IMR-90 (cell line): Measurements from ENCODE around the gene CD180. TPM values are rescaled to one million over a fixed set of nuclear protein-coding genes. Genes with fewer than 3 reads are reported as not detected.
A peak's percentile ranks its signal among the peaks of the same experiment; 100 is the strongest.

Experiments used
- ATAC-seq: fragments of 200-7000 bp; cut with Tn5 transposase; 2 replicates; pipeline ENCODE4 v1.9.1; 2020; ENCODE audit warnings: low read depth, mild to moderate bottlenecking, moderate library complexity
- BruUV-seq: library from RNA; stranded (reverse); fragments of 400-500 nt; replicated peaks from 2 replicates; lab custom pipeline; 2021; lab: Mats Ljungman, UMichigan
- CTCF ChIA-PET: fragments of 300-600 bp; formaldehyde crosslinking; extraction: SDS; loops from one replicate; lab custom pipeline; 2021; ENCODE audit warnings: antibody characterized with exemption; lab: Yijun Ruan, JAX
- POLR2A ChIA-PET: fragments of 300-600 bp; sonication (Branson Sonifier 250); formaldehyde crosslinking; loops from one replicate; lab custom pipeline; 2022; ENCODE audit warnings: antibody characterized with exemption; ENCODE audit not compliant: unreplicated experiment; lab: Charles Lee
- DNase-seq: peaks from one replicate; pipeline ENCODE4 v3.0.0; 2013
- H2AFZ ChIP-seq: replicated peaks from 2 replicates; pipeline ENCODE3; 2013; ENCODE audit warnings: low read length, mild to moderate bottlenecking; ENCODE audit not compliant: poor library complexity
- H2AK5ac ChIP-seq: 2 replicates; pipeline ENCODE4 v1.6.1; 2013; ENCODE audit warnings: low read depth, low read length, inconsistent platforms
- H2AK9ac ChIP-seq: replicated peaks from 2 replicates; pipeline ENCODE3; 2013; ENCODE audit warnings: mild to moderate bottlenecking, low read depth, low read length, moderate library complexity; ENCODE audit not compliant: poor library complexity
- H2BK120ac ChIP-seq: 2 replicates; pipeline ENCODE4 v1.6.1; 2013; ENCODE audit warnings: low read depth, low read length, inconsistent platforms
- H2BK15ac ChIP-seq: 3 replicates; pipeline ENCODE4 v1.6.1; 2013; ENCODE audit warnings: low read depth, low read length, inconsistent platforms
- H2BK20ac ChIP-seq: 2 replicates; pipeline ENCODE4 v1.6.1; 2013; ENCODE audit warnings: low read depth, mild to moderate bottlenecking, inconsistent platforms, low read length, moderate library complexity
- H2BK5ac ChIP-seq: 2 replicates; pipeline ENCODE4 v1.6.1; 2013; ENCODE audit warnings: mild to moderate bottlenecking, low read depth, low read length, inconsistent platforms; ENCODE audit not compliant: poor library complexity, severe bottlenecking
- H3K14ac ChIP-seq: replicated peaks from 2 replicates; pipeline ENCODE4 v1.6.1; 2013; ENCODE audit warnings: low read depth, low read length, inconsistent platforms
- H3K18ac ChIP-seq: 2 replicates; pipeline ENCODE4 v1.6.1; 2013; ENCODE audit warnings: low read depth, low read length, control low read depth
- H3K23ac ChIP-seq: 2 replicates; pipeline ENCODE4 v1.6.1; 2013; ENCODE audit warnings: low read depth, low read length, inconsistent platforms
- H3K27ac ChIP-seq: 2 replicates; pipeline ENCODE4 v1.5.1; 2013; ENCODE audit warnings: mild to moderate bottlenecking, control low read depth, low read length; ENCODE audit not compliant: insufficient read depth
- H3K27me3 ChIP-seq: 2 replicates; pipeline ENCODE4 v1.6.1; 2013; ENCODE audit warnings: low read length; ENCODE audit not compliant: control insufficient read depth, insufficient read depth
- H3K36me3 ChIP-seq: 2 replicates; pipeline ENCODE4 v1.6.1; 2013; ENCODE audit warnings: low read length, mixed read lengths; ENCODE audit not compliant: control insufficient read depth, insufficient read depth
- H3K4ac ChIP-seq: 2 replicates; pipeline ENCODE4 v1.6.1; 2013; ENCODE audit warnings: low read depth, low read length, inconsistent platforms
- H3K4me1 ChIP-seq: 2 replicates; pipeline ENCODE4 v1.6.1; 2013; ENCODE audit warnings: low read length, mixed read lengths; ENCODE audit not compliant: control insufficient read depth, insufficient read depth
- H3K4me2 ChIP-seq: 2 replicates; pipeline ENCODE4 v1.6.1; 2013; ENCODE audit warnings: low read depth, mild to moderate bottlenecking, control low read depth, low read length, moderate library complexity
- H3K4me3 ChIP-seq: 2 replicates; pipeline ENCODE4 v1.5.1; 2013; ENCODE audit warnings: low read depth, mild to moderate bottlenecking, control low read depth, low read length, moderate library complexity; ENCODE audit not compliant: insufficient read depth
- H3K56ac ChIP-seq: 2 replicates; pipeline ENCODE4 v1.6.1; 2013; ENCODE audit warnings: low read length, inconsistent platforms; ENCODE audit not compliant: insufficient read depth; ENCODE audit errors: extremely low read depth
- H3K79me1 ChIP-seq, 2 experiments: 2 replicates each; pipeline ENCODE4 v1.6.1; 2013; ENCODE audit warnings: low read length in 2 of 2, inconsistent platforms in 1 of 2, low read depth in 1 of 2
- H3K9ac ChIP-seq: 2 replicates; pipeline ENCODE4 v1.6.1; 2013; ENCODE audit warnings: low read depth, low read length, control low read depth
- H3K9me1 ChIP-seq: 2 replicates; pipeline ENCODE4 v1.6.1; 2013; ENCODE audit warnings: low read length, inconsistent platforms; ENCODE audit not compliant: insufficient read depth
- H3K9me3 ChIP-seq: 2 replicates; pipeline ENCODE4 v1.6.1; 2013; ENCODE audit warnings: low read length; ENCODE audit not compliant: control insufficient read depth, insufficient read depth
- H4K20me1 ChIP-seq: 2 replicates; pipeline ENCODE4 v1.6.1; 2013; ENCODE audit warnings: low read length, inconsistent platforms; ENCODE audit not compliant: insufficient read depth
- H4K5ac ChIP-seq: 2 replicates; pipeline ENCODE4 v1.6.1; 2013; ENCODE audit warnings: mild to moderate bottlenecking, low read depth, low read length, control low read depth
- H4K8ac ChIP-seq, 2 experiments: 2 replicates each; pipeline ENCODE4 v1.6.1; 2013; ENCODE audit warnings: low read depth in 2 of 2, low read length in 2 of 2, control low read depth in 1 of 2, inconsistent platforms in 1 of 2
- H4K91ac ChIP-seq: 2 replicates; pipeline ENCODE4 v1.6.1; 2013; ENCODE audit warnings: low read depth, low read length, inconsistent platforms; ENCODE audit not compliant: insufficient read depth
- BHLHE40 ChIP-seq: fragments of 150-350 bp; IDR thresholded peaks from 2 replicates; pipeline ENCODE4 v1.6.1; 2016; ENCODE audit warnings: mild to moderate bottlenecking, low read depth, low read length
- CTCF ChIP-seq: conservative IDR thresholded peaks from 2 replicates; pipeline ENCODE4 v1.5.1; 2012; ENCODE audit warnings: mild to moderate bottlenecking, low read depth, low read length, improper control_type of control experiment
- ELK1 ChIP-seq: fragments of 150-350 bp; IDR thresholded peaks from 2 replicates; pipeline ENCODE4 v1.6.1; 2016; ENCODE audit warnings: low read depth, mild to moderate bottlenecking, low read length, moderate library complexity, borderline replicate concordance
- FOS ChIP-seq: fragments of 150-350 bp; IDR thresholded peaks from 2 replicates; pipeline ENCODE4 v1.6.1; 2016; ENCODE audit warnings: low read depth, low read length
- MAFK ChIP-seq: IDR thresholded peaks from 2 replicates; pipeline ENCODE4 v1.6.1; 2012; ENCODE audit warnings: low read depth, low read length, improper control_type of control experiment
- NFE2L2 ChIP-seq: fragments of 150-350 bp; IDR thresholded peaks from 2 replicates; pipeline ENCODE4 v1.6.1; 2016; ENCODE audit warnings: low read depth, mild to moderate bottlenecking, low read length
- RAD21 ChIP-seq: IDR thresholded peaks from 2 replicates; pipeline ENCODE4 v1.6.1; 2012; ENCODE audit warnings: low read length, improper control_type of control experiment
- SMC3 ChIP-seq: fragments of 150-350 bp; IDR thresholded peaks from 2 replicates; pipeline ENCODE4 v1.6.1; 2016; ENCODE audit warnings: low read depth, mild to moderate bottlenecking, antibody characterized with exemption, low read length, moderate library complexity
- WGBS, 2 experiments: methylation state at CpG; one replicate each; pipeline versions ENCODE4 v1.1.5 to v1.1.7; 2013; ENCODE audit warnings: missing lambda C conversion rate in 2 of 2; ENCODE audit not compliant: insufficient read length in 1 of 2; ENCODE audit errors: extremely low coverage in 2 of 2; 5-methylcytosine and 5-hydroxymethylcytosine counted together
- dilution Hi-C: fragments of 300-500 bp; cut with HindIII; formaldehyde crosslinking; loops from one replicate; pipeline ENCODE4 v1.14.3; 2018; ENCODE audit warnings: low sequenced_read_pairs; ENCODE audit not compliant: unreplicated experiment
- in situ Hi-C: fragments of 300-500 bp; cut with MboI; formaldehyde crosslinking; loops from 3 replicates; pipeline ENCODE4 v1.14.3; 2019; ENCODE audit warnings: low sequenced_read_pairs, inconsistent platforms, mixed read lengths
- intact Hi-C: fragments of 100-400 bp; cut with micrococcal nuclease; formaldehyde crosslinking; loops from 2 replicates; pipeline ENCODE4 v1.10.0; 2022
- polyA plus RNA-seq, 3 experiments: library from polyadenylated mRNA; depleted of rRNA; stranded (reverse); fragments of >200 nt; gene quantifications; 2 replicates each; pipeline ENCODE4 v1.2.3, GENCODE V29; 2012; ENCODE audit warnings: low replicate concordance in 1 of 3
- total RNA-seq: library from RNA; depleted of rRNA; stranded (reverse); fragments of >200 nt; gene quantifications from 2 replicates; pipeline ENCODE4 v1.2.3, GENCODE V29; 2012

The CD180 gene
- total and polyA plus RNA-seq, 2 of the 4 experiments (the other 2 are of a cell fraction): not detected

GRCh38 chr5:67149951-67150523, 46.6 kb downstream of the CD180 start:
- ChIA-PET CTCF (interaction anchor here (0.7 to 1.5 kb wide), 11 partner anchors 11 to 341 kb away, joined by 3 to 8 read pairs (median 4); no protein-coding TSS in a partner anchor), POLR2A (interaction anchor here (0.6 kb wide), 1 partner anchor 191 kb away, joined by 4 read pairs; no protein-coding TSS in a partner anchor)
- Histone ChIP-seq H3K9me1 (peaks cover 6% of the 10 kb centered on the region), H2AK5ac (no peak overlapping the region), H2BK20ac (no peak overlapping the region), H3K14ac (no peak overlapping the region), H3K9me3 (no peaks in the 10 kb centered on the region), H2BK120ac (no peak overlapping the region), H4K5ac (no peak overlapping the region), H3K56ac (no peak overlapping the region), H3K79me1 (no peaks in the 10 kb centered on the region; a peak in 1 of 4 replicates), H3K4me1 (peaks cover 2% of the 10 kb centered on the region; the same call in 1 of the 2 replicates), H3K27me3 (no peaks in the 10 kb centered on the region), H3K18ac (no peak overlapping the region), H3K9ac (no peak overlapping the region), H3K4me3 (no peak overlapping the region), H4K8ac (no peak overlapping the region), H4K20me1 (no peaks in the 10 kb centered on the region), H3K23ac (no peak overlapping the region), H2BK5ac (no peak overlapping the region), H2BK15ac (no peak overlapping the region), H3K4ac (no peak overlapping the region), H2AFZ (no peak overlapping the region), H3K4me2 (no peak overlapping the region), H3K36me3 (peaks cover 14% of the 10 kb centered on the region), H2AK9ac (no peak overlapping the region), H4K91ac (no peak overlapping the region), H3K27ac (no peak overlapping the region)
- dilution Hi-C loops: no loop called here
- peak; percentile 48 for DNase-seq
- intact Hi-C loops: loop anchor here (1.0 to 5.0 kb wide), 6 partner anchors 148 to 843 kb away; no protein-coding TSS in a partner anchor
- WGBS, 2 experiments: no CpG with 5 or more reads among the region's 1 CpG
- in situ Hi-C loops: loop anchor here (5.0 kb wide), 1 partner anchor 338 kb away; no protein-coding TSS in a partner anchor
- peak; percentile 65; the same call in 1 of the 2 replicates for ATAC-seq
- no TSS peak for BruUV-seq
- TF ChIP-seq BHLHE40: no peak
- TF ChIP-seq CTCF: peak; percentile 79
- peak; percentile 78 for TF ChIP-seq SMC3
- peak; percentile 88 for TF ChIP-seq RAD21
- no peak for TF ChIP-seq ELK1
- TF ChIP-seq NFE2L2: no peak
- no peak for TF ChIP-seq MAFK
- TF ChIP-seq FOS: no peak
